ENCODE measurements around the gene ARRDC1. TPM values are rescaled to one million over a fixed set of nuclear protein-coding genes. Genes with fewer than 3 reads are reported as not detected.
"Not testable (repeated sequence)": the region's sequence is repeated elsewhere in the genome, so short reads cannot be mapped to it uniquely, and the experiment has no call there.

Gene ARRDC1
- polyA plus RNA-seq, 1 of the 3 experiments (the other 2 are of a cell fraction), result 49.7 TPM

DNA sequence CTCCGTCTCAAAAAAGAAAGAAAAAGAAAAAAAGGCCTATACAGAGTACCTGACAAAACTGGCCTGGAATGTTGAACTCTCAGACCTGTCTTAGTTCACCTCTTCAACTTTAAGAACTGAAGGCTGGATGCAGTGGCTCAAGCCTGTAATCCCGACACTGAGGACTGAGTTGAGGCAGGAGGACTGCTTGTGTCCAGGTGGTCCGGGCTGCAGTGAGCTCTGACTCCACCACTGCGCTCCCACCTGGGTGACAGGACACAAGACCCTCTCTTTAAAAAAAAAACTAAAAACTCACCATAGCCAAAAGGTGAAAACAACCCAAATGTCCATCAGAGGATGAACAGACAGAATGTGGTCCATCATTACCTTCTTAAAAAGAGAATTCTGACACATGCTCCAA, 47.4 kb upstream of the ARRDC1 start (continued):
- TF ChIP-seq, protein P1, sequence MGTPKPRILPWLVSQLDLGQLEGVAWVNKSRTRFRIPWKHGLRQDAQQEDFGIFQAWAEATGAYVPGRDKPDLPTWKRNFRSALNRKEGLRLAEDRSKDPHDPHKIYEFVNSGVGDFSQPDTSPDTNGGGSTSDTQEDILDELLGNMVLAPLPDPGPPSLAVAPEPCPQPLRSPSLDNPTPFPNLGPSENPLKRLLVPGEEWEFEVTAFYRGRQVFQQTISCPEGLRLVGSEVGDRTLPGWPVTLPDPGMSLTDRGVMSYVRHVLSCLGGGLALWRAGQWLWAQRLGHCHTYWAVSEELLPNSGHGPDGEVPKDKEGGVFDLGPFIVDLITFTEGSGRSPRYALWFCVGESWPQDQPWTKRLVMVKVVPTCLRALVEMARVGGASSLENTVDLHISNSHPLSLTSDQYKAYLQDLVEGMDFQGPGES (IDR thresholded peaks at IDR 0.05; ENCODE audit: low read depth, low read length), result no peak
- TF ChIP-seq ELF1 (IDR thresholded peaks at IDR 0.05) (no peak), RAD21 (IDR thresholded peaks at IDR 0.05; ENCODE audit: low read length) (no peak)

DNA sequence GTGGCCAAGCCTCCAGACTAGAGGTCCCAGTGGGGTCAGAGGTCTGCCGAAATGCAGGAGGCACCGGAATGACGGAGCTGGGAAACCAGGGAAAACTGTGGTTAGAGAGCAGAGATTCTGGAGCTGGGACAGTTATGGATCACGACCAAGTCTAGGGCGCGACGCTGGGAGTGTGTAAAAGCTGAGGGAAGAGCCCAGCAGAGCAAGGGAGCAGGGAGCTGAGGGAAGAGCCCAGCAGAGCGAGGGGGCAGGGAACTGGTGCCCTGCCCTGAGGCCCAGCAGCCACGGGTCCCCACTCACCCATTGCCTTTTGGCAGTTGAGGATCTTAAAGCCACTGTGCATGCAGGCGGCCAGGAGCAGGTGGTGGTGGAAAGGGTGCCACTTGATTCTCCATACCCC, 41.4 kb upstream of the ARRDC1 start:
- no peaks in the 10 kb centered on the region for H3F3A ChIP-seq (replicated peaks; ENCODE audit: insufficient read depth)

DNA sequence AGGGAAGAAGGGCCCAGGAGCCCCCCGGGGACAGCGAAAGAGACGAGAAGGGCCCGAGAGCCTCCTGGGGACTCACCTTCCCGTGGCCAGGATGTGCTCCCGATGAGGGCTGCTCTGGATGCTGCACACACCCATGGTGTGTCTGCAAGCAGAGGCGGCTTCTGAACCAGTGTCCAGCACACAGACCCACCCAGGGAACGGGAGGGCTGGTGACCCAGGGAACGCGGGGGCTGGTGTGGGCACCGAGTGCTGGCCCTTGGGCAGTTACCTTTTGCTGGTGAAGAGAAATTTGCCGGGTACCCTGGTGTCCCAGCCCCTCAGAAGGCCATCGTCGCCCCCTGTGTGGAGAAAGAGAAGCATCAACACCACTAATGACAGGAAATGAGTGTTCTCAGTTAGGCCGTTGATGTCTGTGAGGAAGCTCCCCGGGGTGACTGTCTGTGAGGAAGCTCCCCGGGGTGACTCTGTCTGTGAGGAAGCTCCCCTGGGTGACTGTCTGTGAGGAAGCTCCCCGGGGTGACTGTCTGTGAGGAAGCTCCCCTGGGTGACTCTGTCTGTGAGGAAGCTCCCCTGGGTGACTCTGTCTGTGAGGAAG, 40.6 kb upstream of the ARRDC1 start:
- 96% methylated on average over 13 of the region's 18 CpGs for WGBS (ENCODE audit: low lambda C conversion rate)
- POLR2A ChIA-PET, result no interaction called here
- CTCF ChIA-PET, result no interaction called here
- H3K36me3 ChIP-seq (replicated peaks in 1 of 2; ENCODE audit: control insufficient read depth in 1 of 2, insufficient read depth in 2 of 2, low read length in 1 of 2), result peaks cover 3 to 24% of the 10 kb centered on the region in 2 experiments
- no peaks in the 10 kb centered on the region for H3K4me1 ChIP-seq (ENCODE audit: control insufficient read depth in 1 of 2, insufficient read depth in 2 of 2, low read depth in 1 of 2, low read length in 1 of 2)
- H4K20me1 ChIP-seq (ENCODE audit: insufficient read depth), result no peaks in the 10 kb centered on the region
- H3K79me2 ChIP-seq (ENCODE audit: insufficient read depth), result peaks cover 4% of the 10 kb centered on the region; the same call in 1 of the 2 replicates
- no peak overlapping the region for H3K4me2 ChIP-seq
- H3K9ac ChIP-seq, result no peak overlapping the region
- TF ChIP-seq GATA2 (CRISPR knock-in tag; IDR thresholded peaks at IDR 0.05), result no peak
- TF ChIP-seq, protein P2, sequence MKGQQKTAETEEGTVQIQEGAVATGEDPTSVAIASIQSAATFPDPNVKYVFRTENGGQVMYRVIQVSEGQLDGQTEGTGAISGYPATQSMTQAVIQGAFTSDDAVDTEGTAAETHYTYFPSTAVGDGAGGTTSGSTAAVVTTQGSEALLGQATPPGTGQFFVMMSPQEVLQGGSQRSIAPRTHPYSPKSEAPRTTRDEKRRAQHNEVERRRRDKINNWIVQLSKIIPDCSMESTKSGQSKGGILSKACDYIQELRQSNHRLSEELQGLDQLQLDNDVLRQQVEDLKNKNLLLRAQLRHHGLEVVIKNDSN (IDR thresholded peaks at IDR 0.05; ENCODE audit: borderline replicate concordance, low read depth), result no peak
- TF ChIP-seq EZH2phosphoT487 (IDR thresholded peaks at IDR 0.05; ENCODE audit: borderline replicate concordance, low read depth), result no peak
- TF ChIP-seq RCOR1 (IDR thresholded peaks at IDR 0.05; ENCODE audit: low read length), result no peak
- TF ChIP-seq FOSL2 (IDR thresholded peaks at IDR 0.05; ENCODE audit: borderline replicate concordance, low read depth), result no peak
- TF ChIP-seq TEAD4 (IDR thresholded peaks at IDR 0.05; ENCODE audit: borderline replicate concordance, insufficient read depth), result no peak
- TF ChIP-seq, protein P3, sequence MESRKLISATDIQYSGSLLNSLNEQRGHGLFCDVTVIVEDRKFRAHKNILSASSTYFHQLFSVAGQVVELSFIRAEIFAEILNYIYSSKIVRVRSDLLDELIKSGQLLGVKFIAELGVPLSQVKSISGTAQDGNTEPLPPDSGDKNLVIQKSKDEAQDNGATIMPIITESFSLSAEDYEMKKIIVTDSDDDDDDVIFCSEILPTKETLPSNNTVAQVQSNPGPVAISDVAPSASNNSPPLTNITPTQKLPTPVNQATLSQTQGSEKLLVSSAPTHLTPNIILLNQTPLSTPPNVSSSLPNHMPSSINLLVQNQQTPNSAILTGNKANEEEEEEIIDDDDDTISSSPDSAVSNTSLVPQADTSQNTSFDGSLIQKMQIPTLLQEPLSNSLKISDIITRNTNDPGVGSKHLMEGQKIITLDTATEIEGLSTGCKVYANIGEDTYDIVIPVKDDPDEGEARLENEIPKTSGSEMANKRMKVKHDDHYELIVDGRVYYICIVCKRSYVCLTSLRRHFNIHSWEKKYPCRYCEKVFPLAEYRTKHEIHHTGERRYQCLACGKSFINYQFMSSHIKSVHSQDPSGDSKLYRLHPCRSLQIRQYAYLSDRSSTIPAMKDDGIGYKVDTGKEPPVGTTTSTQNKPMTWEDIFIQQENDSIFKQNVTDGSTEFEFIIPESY (IDR thresholded peaks at IDR 0.05; ENCODE audit: borderline replicate concordance, low read depth), result no peak
- TF ChIP-seq ELF1 (IDR thresholded peaks at IDR 0.05), result no peak
- TF ChIP-seq POLR2AphosphoS5 (IDR thresholded peaks at IDR 0.05; ENCODE audit: low read depth, low read length), result no peak
- H2AFZ ChIP-seq (ENCODE audit: low read depth), result no peak overlapping the region
- H3K9me2 ChIP-seq, result no peaks in the 10 kb centered on the region
- DNase-seq, result no peak
- no peak overlapping the region for H3K4me3 ChIP-seq (ENCODE audit: low read depth in 2 of 2, low read length in 1 of 2)
- no peaks in the 10 kb centered on the region for H3K27me3 ChIP-seq (ENCODE audit: insufficient read depth)
- H3K27ac ChIP-seq (ENCODE audit: low read depth in 2 of 2, low read length in 1 of 2), result no peak overlapping the region
- H3K9me3 ChIP-seq, result no peaks in the 10 kb centered on the region
- H3F3A ChIP-seq (replicated peaks; ENCODE audit: insufficient read depth), result no peaks in the 10 kb centered on the region

More for the DNA sequence above, 41.4 kb upstream of the ARRDC1 start:
- Histone ChIP-seq H3K27me3 (ENCODE audit: insufficient read depth) (no peaks in the 10 kb centered on the region), H4K20me1 (ENCODE audit: insufficient read depth) (no peaks in the 10 kb centered on the region), H3K9ac (no peak overlapping the region), H3K9me3 (no peaks in the 10 kb centered on the region), H3K79me2 (ENCODE audit: insufficient read depth) (peaks cover 4% of the 10 kb centered on the region; the same call in 1 of the 2 replicates), H3K4me3 (ENCODE audit: low read depth in 2 of 2, low read length in 1 of 2) (no peak overlapping the region), H3K4me1 (ENCODE audit: control insufficient read depth in 1 of 2, insufficient read depth in 2 of 2, low read depth in 1 of 2, low read length in 1 of 2) (no peaks in the 10 kb centered on the region), H2AFZ (ENCODE audit: low read depth) (no peak overlapping the region), H3K27ac (ENCODE audit: low read depth in 2 of 2, low read length in 1 of 2) (no peak overlapping the region), H3K9me2 (no peaks in the 10 kb centered on the region), H3K36me3 (replicated peaks in 1 of 2; ENCODE audit: control insufficient read depth in 1 of 2, insufficient read depth in 2 of 2, low read length in 1 of 2) (peaks cover 8 to 25% of the 10 kb centered on the region in 2 experiments), H3K4me2 (no peak overlapping the region)
- CTCF ChIA-PET, result interaction anchor here (0.9 to 1.2 kb wide), 2 partner anchors 12 to 15 kb away, joined by 4 read pairs; partner anchors contain the start of gene MRPL41
- TF ChIP-seq CHD2 (IDR thresholded peaks at IDR 0.05; ENCODE audit: low read length, partially characterized antibody) (no peak), RXRA (IDR thresholded peaks at IDR 0.05; ENCODE audit: borderline replicate concordance, low read depth) (no peak), FOSL2 (IDR thresholded peaks at IDR 0.05; ENCODE audit: borderline replicate concordance, low read depth) (no peak), JUND (IDR thresholded peaks at IDR 0.05) (no peak), RAD21 (IDR thresholded peaks at IDR 0.05; ENCODE audit: low read length) (no peak)
- TF ChIP-seq, protein P1 (IDR thresholded peaks at IDR 0.05; ENCODE audit: low read depth, low read length), result no peak
- DNase-seq, result no peak
- 100% methylated on average over 7 of the region's 10 CpGs for WGBS (ENCODE audit: low lambda C conversion rate)
- POLR2A ChIA-PET, result no interaction called here

DNA sequence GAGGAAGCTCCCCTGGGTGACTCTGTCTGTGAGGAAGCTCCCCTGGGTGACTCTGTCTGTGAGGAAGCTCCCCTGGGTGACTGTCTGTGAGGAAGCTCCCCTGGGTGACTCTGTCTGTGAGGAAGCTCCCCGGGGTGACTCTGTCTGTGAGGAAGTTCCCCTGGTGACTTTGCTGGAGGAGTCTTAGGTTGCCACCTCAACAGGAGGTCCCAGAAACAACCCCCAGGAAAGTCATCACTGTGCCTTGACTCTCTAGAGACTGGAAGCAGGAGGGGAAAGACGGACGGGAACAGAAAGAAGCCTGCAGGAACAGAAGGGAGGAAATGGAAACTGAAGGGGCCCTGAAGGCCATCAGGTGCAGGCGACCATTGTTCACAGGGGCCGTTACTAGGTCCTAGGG, 37.0 kb upstream of the ARRDC1 start:
- H2AFZ ChIP-seq (ENCODE audit: low read depth); H4K20me1 ChIP-seq (ENCODE audit: insufficient read depth); H3K4me2 ChIP-seq; H3K4me1 ChIP-seq (ENCODE audit: control insufficient read depth in 1 of 2, insufficient read depth in 2 of 2, low read depth in 1 of 2, low read length in 1 of 2); H3K27me3 ChIP-seq (ENCODE audit: insufficient read depth); CTCF ChIA-PET; H3F3A ChIP-seq (replicated peaks; ENCODE audit: insufficient read depth); H3K9ac ChIP-seq; POLR2A ChIA-PET; H3K9me2 ChIP-seq; H3K9me3 ChIP-seq; H3K27ac ChIP-seq (ENCODE audit: low read depth in 2 of 2, low read length in 1 of 2); DNase-seq; H3K4me3 ChIP-seq (ENCODE audit: low read depth in 2 of 2, low read length in 1 of 2): not testable (repeated sequence)
- 77% methylated on average over 5 of the region's 5 CpGs for WGBS (ENCODE audit: low lambda C conversion rate)
- Histone ChIP-seq H3K79me2 (ENCODE audit: insufficient read depth) (peaks cover 11% of the 10 kb centered on the region), H3K36me3 (replicated peaks in 1 of 2; ENCODE audit: control insufficient read depth in 1 of 2, insufficient read depth in 2 of 2, low read length in 1 of 2) (peaks cover 16 to 32% of the 10 kb centered on the region in 2 experiments)
